H9 (cell line): ENCODE data around the gene FZD2. TPM values are rescaled to one million over a fixed set of nuclear protein-coding genes. Genes with fewer than 3 reads are reported as not detected.

Experiments
- DNase-seq: peaks from one replicate; pipeline ENCODE4 v3.0.0-alpha.2; 2017
- H2AFZ ChIP-seq: one replicate; pipeline ENCODE4 v1.6.1; 2013; ENCODE audit warnings: mild to moderate bottlenecking, low read length, control low read depth, moderate library complexity
- H2AK5ac ChIP-seq: 2 replicates; pipeline ENCODE4 v1.6.1; 2013; ENCODE audit warnings: low read length, control low read depth, mixed read lengths; ENCODE audit not compliant: insufficient read length
- H2BK120ac ChIP-seq: one replicate; pipeline ENCODE4 v1.6.1; 2013; ENCODE audit warnings: low read depth, mild to moderate bottlenecking, low read length, control low read depth, inconsistent platforms; ENCODE audit not compliant: poor library complexity, severe bottlenecking
- H2BK12ac ChIP-seq: 2 replicates; pipeline ENCODE4 v1.6.1; 2013; ENCODE audit warnings: low read length, control low read depth, mixed read lengths, low read depth; ENCODE audit not compliant: insufficient read length
- H2BK15ac ChIP-seq: 2 replicates; pipeline ENCODE4 v1.6.1; 2013; ENCODE audit warnings: low read depth, low read length, control low read depth
- H2BK20ac ChIP-seq: one replicate; pipeline ENCODE4 v1.6.1; 2013; ENCODE audit warnings: low read depth, mild to moderate bottlenecking, low read length, control low read depth, inconsistent platforms; ENCODE audit not compliant: poor library complexity, severe bottlenecking
- H2BK5ac ChIP-seq: 2 replicates; pipeline ENCODE4 v1.6.1; 2013; ENCODE audit warnings: low read length, control low read depth, mixed read lengths; ENCODE audit not compliant: insufficient read length
- H3K14ac ChIP-seq: 2 replicates; pipeline ENCODE4 v1.6.1; 2013; ENCODE audit warnings: low read length, control low read depth; ENCODE audit not compliant: insufficient read depth
- H3K18ac ChIP-seq: 2 replicates; pipeline ENCODE4 v1.6.1; 2013; ENCODE audit warnings: low read depth, mild to moderate bottlenecking, mixed read lengths, low read length, control low read depth; ENCODE audit not compliant: insufficient read length
- H3K23ac ChIP-seq: 2 replicates; pipeline ENCODE4 v1.6.1; 2013; ENCODE audit warnings: low read length, control low read depth, mixed read lengths, low read depth; ENCODE audit not compliant: insufficient read length
- H3K23me2 ChIP-seq: 2 replicates; pipeline ENCODE4 v1.6.1; 2013; ENCODE audit warnings: low read depth, mild to moderate bottlenecking, mixed read lengths, low read length, control low read depth; ENCODE audit not compliant: insufficient read length, poor library complexity, severe bottlenecking
- H3K27ac ChIP-seq: 2 replicates; pipeline ENCODE4 v1.5.1; 2013; ENCODE audit warnings: low read length, control low read depth, mixed read lengths, low read depth; ENCODE audit not compliant: insufficient read length
- H3K27me3 ChIP-seq: 2 replicates; pipeline ENCODE4 v1.6.1; 2013; ENCODE audit warnings: low read length, control low read depth, inconsistent platforms; ENCODE audit not compliant: insufficient read depth
- H3K4ac ChIP-seq: 2 replicates; pipeline ENCODE4 v1.6.1; 2013; ENCODE audit warnings: low read depth, mild to moderate bottlenecking, control low read depth, inconsistent platforms, low read length, moderate library complexity
- H3K4me1 ChIP-seq: 2 replicates; pipeline ENCODE4 v1.6.1; 2013; ENCODE audit warnings: low read length, control low read depth, inconsistent platforms; ENCODE audit not compliant: insufficient read depth
- H3K4me2 ChIP-seq: 2 replicates; pipeline ENCODE4 v1.6.1; 2013; ENCODE audit warnings: low read length, control low read depth, mixed read lengths; ENCODE audit not compliant: insufficient read length, insufficient read depth
- H3K56ac ChIP-seq: 2 replicates; pipeline ENCODE4 v1.6.1; 2013; ENCODE audit warnings: low read depth, mild to moderate bottlenecking, mixed read lengths, low read length, control low read depth; ENCODE audit not compliant: insufficient read length
- H3K79me1 ChIP-seq: 2 replicates; pipeline ENCODE4 v1.6.1; 2013; ENCODE audit warnings: low read depth, mild to moderate bottlenecking, moderate library complexity, low read length, control low read depth, inconsistent platforms; ENCODE audit not compliant: insufficient read depth, poor library complexity, severe bottlenecking
- H3K79me2 ChIP-seq: 2 replicates; pipeline ENCODE4 v1.6.1; 2013; ENCODE audit warnings: low read length, control low read depth, inconsistent platforms; ENCODE audit not compliant: insufficient read depth
- H3K9ac ChIP-seq: 2 replicates; pipeline ENCODE4 v1.6.1; 2013; ENCODE audit warnings: low read length, control low read depth, mixed read lengths; ENCODE audit not compliant: insufficient read length; ENCODE audit errors: extremely low read depth
- H3K9me3 ChIP-seq: one replicate; pipeline ENCODE4 v1.6.1; 2013; ENCODE audit warnings: low read depth, low read length, inconsistent platforms; ENCODE audit not compliant: control insufficient read depth
- H3T11ph ChIP-seq: one replicate; pipeline ENCODE4 v1.6.1; 2013; ENCODE audit warnings: mild to moderate bottlenecking, low read length, control low read depth, inconsistent platforms
- H4K20me1 ChIP-seq: one replicate; pipeline ENCODE4 v1.6.1; 2013; ENCODE audit not compliant: control insufficient read depth, insufficient read length, insufficient read depth
- H4K5ac ChIP-seq: 2 replicates; pipeline ENCODE4 v1.6.1; 2013; ENCODE audit warnings: low read depth, mild to moderate bottlenecking, mixed read lengths, low read length, control low read depth; ENCODE audit not compliant: insufficient read length
- H4K8ac ChIP-seq: replicated peaks from 2 replicates; pipeline ENCODE4 v1.6.1; 2013; ENCODE audit warnings: low read length, control low read depth, mixed read lengths, low read depth; ENCODE audit not compliant: insufficient read length
- H4K91ac ChIP-seq: 2 replicates; pipeline ENCODE4 v1.6.1; 2013; ENCODE audit warnings: low read depth, mild to moderate bottlenecking, moderate library complexity, mixed read lengths, low read length, control low read depth; ENCODE audit not compliant: insufficient read length
- H3K27ac Mint-ChIP-seq, 3 experiments: 2 replicates in 2 of 3; 3 replicates in 1 of 3; pipeline ENCODE4 v1.8.0; 2020 to 2021; ENCODE audit warnings: mixed read lengths in 3 of 3, mild to moderate bottlenecking in 1 of 3, moderate library complexity in 1 of 3
- H3K27me3 Mint-ChIP-seq: 2 replicates; pipeline ENCODE4 v1.8.0; 2021; ENCODE audit warnings: low read depth, mild to moderate bottlenecking, moderate library complexity, mixed read lengths
- H3K36me3 Mint-ChIP-seq, 3 experiments: 2 replicates in 2 of 3; 3 replicates in 1 of 3; pipeline ENCODE4 v1.8.0; 2020 to 2021; ENCODE audit warnings: low read depth in 3 of 3, mixed read lengths in 3 of 3; ENCODE audit not compliant: insufficient read depth in 1 of 3
- H3K4me1 Mint-ChIP-seq, 2 experiments: 2 replicates each; pipeline ENCODE4 v1.8.0; 2020; ENCODE audit warnings: mixed read lengths in 2 of 2
- H3K4me3 Mint-ChIP-seq, 2 experiments: 2 replicates in 1 of 2; 3 replicates in 1 of 2; pipeline ENCODE4 v1.8.0; 2020 to 2021; ENCODE audit warnings: mild to moderate bottlenecking in 2 of 2, mixed read lengths in 2 of 2, moderate library complexity in 1 of 2
- H3K9me3 Mint-ChIP-seq, 2 experiments: 2 replicates in 1 of 2; 3 replicates in 1 of 2; pipeline ENCODE4 v1.8.0; 2020; ENCODE audit warnings: mild to moderate bottlenecking in 2 of 2, mixed read lengths in 2 of 2, moderate library complexity in 1 of 2
- WGBS: extraction: QIAGEN DNeasy Blood & Tissue Kit; methylation state at CpG from one replicate; pipeline ENCODE4 v1.1.7; 2013; ENCODE audit warnings: missing lambda C conversion rate, low lambda C conversion rate, mixed read lengths; ENCODE audit not compliant: insufficient read length; ENCODE audit errors: extremely low coverage; 5-methylcytosine and 5-hydroxymethylcytosine counted together
- total RNA-seq: library from RNA; stranded (reverse); gene quantifications from 2 replicates; pipeline ENCODE4 v1.2.1, GENCODE V29; 2021
- TF ChIP-seq, protein P1 (sequence below): fragments of 200-600 bp; sonication (generic); conservative IDR thresholded peaks from 3 replicates; pipeline ENCODE4 v1.8.0; 2021; ENCODE audit warnings: antibody characterized with exemption, mild to moderate bottlenecking

Gene FZD2
- total RNA-seq, 1 experiment from 2014 or later = 18.2 TPM

DNA sequence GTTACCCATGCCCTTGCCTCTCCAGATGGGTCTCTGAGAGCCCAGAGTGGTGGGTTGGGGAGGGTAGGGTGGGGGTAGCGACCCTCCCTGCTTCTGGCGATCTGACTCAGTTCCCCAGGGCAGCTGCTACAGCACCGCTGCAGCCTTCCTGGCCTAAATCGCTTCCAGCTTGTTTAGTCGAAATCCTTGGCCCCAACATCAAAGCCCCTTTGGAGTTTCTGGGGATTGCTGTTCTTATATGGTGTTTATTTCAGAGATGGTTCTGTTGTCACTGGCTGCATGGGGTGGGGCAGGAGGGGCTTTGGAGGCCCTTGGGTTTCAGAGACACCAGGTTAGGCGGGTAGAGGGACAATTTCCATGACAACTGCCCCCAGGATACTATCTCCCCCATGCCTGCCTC is 35.9 kb downstream of the FZD2 start:
- Histone ChIP-seq H4K5ac (no peak overlapping the region), H3K4me2 (no peak overlapping the region), H2BK120ac (no peak overlapping the region), H3T11ph (no peak overlapping the region), H2BK20ac (no peak overlapping the region), H3K79me2 (no peaks in the 10 kb centered on the region), H3K9ac (no peak overlapping the region), H4K20me1 (no peaks in the 10 kb centered on the region), H2BK15ac (no peak overlapping the region), H3K9me3 (no peaks in the 10 kb centered on the region), H3K27ac (no peak overlapping the region), H3K18ac (no peak overlapping the region), H3K14ac (no peak overlapping the region), H2AFZ (no peak overlapping the region), H3K23ac (no peak overlapping the region), H2AK5ac (no peak overlapping the region), H2BK5ac (no peak overlapping the region), H3K4me1 (no peaks in the 10 kb centered on the region), H4K8ac (no peak overlapping the region), H3K4ac (no peak overlapping the region), H2BK12ac (no peak overlapping the region), H3K23me2 (no peaks in the 10 kb centered on the region), H3K56ac (no peak overlapping the region), H3K27me3 (no peaks in the 10 kb centered on the region), H3K79me1 (no peaks in the 10 kb centered on the region), H4K91ac (no peak overlapping the region)
- Mint-ChIP-seq H3K36me3 (no peaks in the 10 kb centered on the region), H3K4me1 (peaks cover 0 to under 1% of the 10 kb centered on the region in 2 experiments; a peak in 2 of 4 replicates), H3K27me3 (peaks cover 10% of the 10 kb centered on the region), H3K4me3 (no peak overlapping the region), H3K9me3 (no peaks in the 10 kb centered on the region), H3K27ac (no peak overlapping the region)
- no peak for DNase-seq
- TF ChIP-seq, protein P1, sequence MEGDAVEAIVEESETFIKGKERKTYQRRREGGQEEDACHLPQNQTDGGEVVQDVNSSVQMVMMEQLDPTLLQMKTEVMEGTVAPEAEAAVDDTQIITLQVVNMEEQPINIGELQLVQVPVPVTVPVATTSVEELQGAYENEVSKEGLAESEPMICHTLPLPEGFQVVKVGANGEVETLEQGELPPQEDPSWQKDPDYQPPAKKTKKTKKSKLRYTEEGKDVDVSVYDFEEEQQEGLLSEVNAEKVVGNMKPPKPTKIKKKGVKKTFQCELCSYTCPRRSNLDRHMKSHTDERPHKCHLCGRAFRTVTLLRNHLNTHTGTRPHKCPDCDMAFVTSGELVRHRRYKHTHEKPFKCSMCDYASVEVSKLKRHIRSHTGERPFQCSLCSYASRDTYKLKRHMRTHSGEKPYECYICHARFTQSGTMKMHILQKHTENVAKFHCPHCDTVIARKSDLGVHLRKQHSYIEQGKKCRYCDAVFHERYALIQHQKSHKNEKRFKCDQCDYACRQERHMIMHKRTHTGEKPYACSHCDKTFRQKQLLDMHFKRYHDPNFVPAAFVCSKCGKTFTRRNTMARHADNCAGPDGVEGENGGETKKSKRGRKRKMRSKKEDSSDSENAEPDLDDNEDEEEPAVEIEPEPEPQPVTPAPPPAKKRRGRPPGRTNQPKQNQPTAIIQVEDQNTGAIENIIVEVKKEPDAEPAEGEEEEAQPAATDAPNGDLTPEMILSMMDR = no peak
- no CpG with 5 or more reads among the region's 6 CpGs for WGBS
